ENCODE data around the gene EXD2. TPM values are rescaled to one million over a fixed set of nuclear protein-coding genes. Genes with fewer than 3 reads are reported as not detected.

Gene EXD2
- total RNA-seq, 1 donor, result 13.5 TPM

DNA sequence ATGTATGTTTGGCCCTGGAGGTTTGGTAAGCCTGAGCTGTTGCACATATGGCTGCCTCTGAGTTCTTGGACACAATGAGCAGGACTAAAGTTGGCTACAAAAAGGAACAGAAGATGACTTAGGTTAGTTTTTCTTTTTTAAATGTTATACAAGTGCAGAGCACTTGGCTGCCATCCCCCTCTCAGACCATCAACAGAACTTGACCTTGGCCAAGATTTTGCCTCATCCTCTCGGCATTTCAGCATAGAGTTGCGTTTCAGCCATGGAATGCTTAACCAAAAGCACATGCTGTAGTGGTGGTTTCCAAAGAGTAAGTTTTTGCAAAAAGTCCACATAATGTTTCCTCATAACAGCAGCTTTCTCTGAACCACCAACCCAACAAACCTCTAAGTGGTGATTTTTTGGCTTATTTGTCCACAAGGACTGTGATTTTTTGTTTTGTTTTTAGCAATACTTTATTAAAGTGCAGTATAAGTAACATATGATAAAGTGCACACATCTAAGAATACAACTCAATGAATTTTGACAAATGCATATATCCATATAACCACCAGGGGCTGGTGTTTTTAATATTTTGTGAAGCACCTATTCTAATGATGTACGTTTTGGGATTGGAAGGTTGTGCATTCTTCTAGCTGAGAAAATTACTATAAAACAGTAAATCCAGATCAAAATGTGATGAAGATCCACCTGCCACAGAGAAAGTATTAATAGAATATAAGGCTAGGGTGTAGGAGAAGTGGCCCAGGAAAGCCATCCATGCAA, 56.6 kb downstream of the EXD2 start:
- DNase-seq (ENCODE audit: low read depth in 2 of 3, low spot score in 2 of 3), result no peak

DNA sequence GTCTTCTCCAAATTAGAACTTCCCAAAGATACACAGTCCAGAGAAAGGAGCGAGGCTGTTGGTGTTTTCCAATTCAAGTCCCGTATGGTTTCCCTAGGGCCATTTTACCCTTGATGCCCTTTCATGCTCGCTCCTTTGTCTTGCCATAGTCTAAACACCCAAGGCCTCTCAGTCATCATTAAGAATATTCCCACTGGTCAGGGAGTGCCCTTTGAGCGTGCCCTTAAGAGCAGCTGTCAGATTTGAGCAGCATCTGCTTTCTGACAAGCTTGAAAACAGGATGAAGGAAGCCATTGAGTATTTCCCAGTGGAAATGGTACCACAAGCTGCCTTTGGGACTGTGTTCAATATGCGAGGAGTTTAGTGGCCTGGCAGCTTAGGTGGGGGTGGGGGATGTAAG, 58.3 kb downstream of the EXD2 start:
- no peak for DNase-seq (ENCODE audit: low read depth in 2 of 3, low spot score in 2 of 3)

DNA sequence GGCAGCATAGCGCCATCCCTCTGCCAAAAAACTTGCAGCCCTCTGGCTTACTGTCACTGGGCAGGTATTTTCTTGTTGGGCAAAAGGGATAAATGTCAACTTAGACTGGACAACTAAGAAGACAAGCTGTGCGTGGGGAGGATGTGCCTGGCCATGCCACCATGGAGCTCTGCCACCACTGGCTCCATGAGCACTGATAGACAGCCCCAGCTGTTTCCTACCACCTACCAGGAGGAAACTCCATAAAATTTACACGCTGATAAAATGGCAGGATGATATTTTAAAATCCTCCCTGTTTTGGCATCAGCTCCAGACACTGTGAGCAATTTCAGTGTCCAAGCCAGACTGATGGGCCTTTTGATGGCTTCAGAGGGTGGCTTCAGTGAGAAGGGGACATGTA, 61.6 kb downstream of the EXD2 start:
- DNase-seq (ENCODE audit: low read depth in 2 of 3, low spot score in 2 of 3), result no peak

- no peak for DNase-seq (ENCODE audit: low read depth in 2 of 3, low spot score in 2 of 3)
Observed at GRCh38 chr14:69259168-69259526, 67.8 kb downstream of the EXD2 start.

DNA sequence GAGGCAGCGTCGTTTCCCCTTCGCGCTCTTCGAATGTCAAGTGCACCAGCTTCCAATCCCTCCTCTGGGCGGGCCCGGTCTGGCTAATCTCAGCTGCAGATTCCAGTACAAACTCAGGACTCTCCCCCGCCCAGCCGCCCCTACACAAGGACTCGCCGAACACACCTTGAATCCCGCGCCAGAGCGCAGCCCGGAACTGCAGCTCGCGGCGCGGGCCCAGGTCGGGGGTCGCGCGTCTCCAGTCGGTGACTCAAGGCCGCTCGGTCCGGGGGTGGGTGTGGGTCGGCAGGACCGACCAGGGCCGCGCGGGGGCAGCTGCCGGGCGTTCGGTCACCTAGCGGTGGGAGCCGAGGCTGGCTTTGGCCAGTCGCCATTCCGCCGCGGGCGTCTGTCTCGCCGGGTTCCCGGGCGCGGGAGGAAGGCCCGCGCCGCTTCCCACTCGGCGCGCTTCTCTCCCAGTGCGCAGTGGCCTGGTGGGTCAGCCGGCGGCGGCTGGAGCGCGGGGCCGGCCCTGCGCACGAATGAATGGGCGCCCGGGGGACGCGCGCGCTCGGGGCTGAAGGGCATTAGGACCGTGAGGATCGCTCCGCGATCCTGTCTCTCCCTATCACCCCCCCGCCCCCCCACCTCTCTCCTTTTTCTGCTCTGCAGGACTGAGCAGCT, 68.4 kb downstream of the EXD2 start, which contains the start of gene GALNT16:
Gene GALNT16, plus strand, starts transcription at position 632 of the 663 bp plus-strand sequence. CDS start 133 bp downstream, outside the sequence.
- peak in 1 of 3 donors; percentile 21 for DNase-seq (ENCODE audit: low read depth in 2 of 3, low spot score in 2 of 3)

- peak in 1 of 3 donors; percentile 20 for DNase-seq (ENCODE audit: low read depth in 2 of 3, low spot score in 2 of 3)
Observed at GRCh38 chr14:69260190-69260860, 69.0 kb downstream of the EXD2 start.

DNA sequence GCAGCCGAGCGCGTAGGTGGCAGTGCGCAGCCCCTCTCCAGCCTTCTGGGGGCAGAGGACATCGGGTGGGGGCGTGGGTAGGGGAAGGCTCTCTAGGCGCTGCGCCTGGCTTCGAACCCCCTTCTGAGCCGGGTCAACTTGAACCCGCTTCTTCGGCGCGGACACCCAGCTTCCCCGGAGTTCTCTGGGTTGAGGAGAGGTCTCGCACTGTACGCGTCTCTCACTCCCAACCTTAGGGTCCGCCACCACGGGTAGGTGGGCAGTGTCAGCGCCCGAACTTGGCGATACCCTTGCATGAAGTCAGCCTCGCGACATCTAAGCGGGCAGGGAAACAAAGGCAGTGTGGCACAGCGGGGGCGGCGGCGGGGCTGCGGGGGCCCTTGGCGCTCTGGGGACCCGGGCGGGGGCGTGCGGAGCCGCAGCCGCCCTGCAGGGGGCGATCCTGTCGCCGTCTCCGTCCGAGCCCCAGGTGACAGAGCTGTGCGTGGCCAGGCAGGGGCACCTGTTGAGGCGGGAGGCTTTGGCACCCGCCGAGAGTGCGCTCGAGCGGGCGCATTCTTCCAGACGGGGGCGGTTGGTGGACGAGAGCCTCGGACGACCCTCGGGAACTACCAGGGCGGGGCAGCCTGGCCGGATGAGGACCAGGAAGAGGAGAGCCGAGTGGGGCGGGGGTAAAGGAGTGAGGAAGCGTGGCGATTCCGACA, 69.7 kb downstream of the EXD2 start:
- DNase-seq (ENCODE audit: low read depth in 2 of 3, low spot score in 2 of 3), result peak in 1 of 3 donors; percentile 18

GRCh38 chr14:69261761-69262331, 70.5 kb downstream of the EXD2 start:
- peak in 1 of 3 donors; percentile 11 for DNase-seq (ENCODE audit: low read depth in 2 of 3, low spot score in 2 of 3)

DNA sequence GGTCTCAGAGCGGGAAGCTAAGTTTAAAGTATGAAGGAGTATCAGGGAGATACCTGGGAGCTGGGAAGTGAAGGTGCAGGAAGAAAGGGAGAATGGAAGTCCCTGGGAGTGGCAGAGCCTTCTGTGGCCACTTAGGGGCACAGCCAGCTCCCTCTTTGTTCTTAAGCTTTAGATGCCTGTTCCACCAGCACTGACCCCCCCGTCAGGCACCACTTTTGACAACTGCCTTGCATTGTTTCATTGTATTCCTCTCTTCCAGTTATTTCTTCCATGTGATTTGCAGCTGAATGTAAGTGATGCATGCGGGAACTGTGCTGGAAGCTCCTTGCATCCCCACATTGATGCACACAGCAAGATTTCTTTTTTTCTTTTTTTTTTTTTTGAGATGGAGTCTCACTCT, 71.2 kb downstream of the EXD2 start:
- no peak for DNase-seq (ENCODE audit: low read depth in 2 of 3, low spot score in 2 of 3)

GRCh38 chr14:69263364-69263763, 72.1 kb downstream of the EXD2 start:
- no peak for DNase-seq (ENCODE audit: low read depth in 2 of 3, low spot score in 2 of 3)

GRCh38 chr14:69263771-69264170, 72.5 kb downstream of the EXD2 start:
- DNase-seq (ENCODE audit: low read depth in 2 of 3, low spot score in 2 of 3), result no peak

- DNase-seq (ENCODE audit: low read depth in 2 of 3, low spot score in 2 of 3), result no peak
Observed at GRCh38 chr14:69266572-69267345, 75.5 kb downstream of the EXD2 start.

GRCh38 chr14:69267492-69267891, 76.2 kb downstream of the EXD2 start:
- DNase-seq (ENCODE audit: low read depth in 2 of 3, low spot score in 2 of 3), result no peak

DNA sequence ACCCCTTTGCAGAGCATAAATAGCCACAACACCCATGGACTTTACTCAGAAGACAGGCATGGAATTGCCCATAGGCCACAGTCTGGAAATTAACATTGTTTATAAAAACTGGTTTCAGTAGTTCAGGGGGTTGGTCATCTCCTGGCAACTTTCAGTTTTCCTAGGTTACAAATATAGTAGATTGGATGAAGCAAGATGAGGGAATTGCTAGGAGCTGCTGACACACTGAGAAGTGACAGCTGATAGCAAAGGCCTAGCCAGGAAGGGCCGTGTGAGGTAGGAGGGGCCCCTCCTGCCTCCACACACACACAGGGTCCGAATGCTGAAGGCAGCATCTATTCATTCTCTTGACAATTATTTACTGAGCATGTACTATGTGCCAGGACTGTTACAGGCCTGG, 76.9 kb downstream of the EXD2 start:
- no peak for DNase-seq (ENCODE audit: low read depth in 2 of 3, low spot score in 2 of 3)

- no peak for DNase-seq (ENCODE audit: low read depth in 2 of 3, low spot score in 2 of 3)
Observed at GRCh38 chr14:69268763-69269162, 77.5 kb downstream of the EXD2 start.

GRCh38 chr14:69269381-69269780, 78.1 kb downstream of the EXD2 start:
- no peak for DNase-seq (ENCODE audit: low read depth in 2 of 3, low spot score in 2 of 3)

DNA sequence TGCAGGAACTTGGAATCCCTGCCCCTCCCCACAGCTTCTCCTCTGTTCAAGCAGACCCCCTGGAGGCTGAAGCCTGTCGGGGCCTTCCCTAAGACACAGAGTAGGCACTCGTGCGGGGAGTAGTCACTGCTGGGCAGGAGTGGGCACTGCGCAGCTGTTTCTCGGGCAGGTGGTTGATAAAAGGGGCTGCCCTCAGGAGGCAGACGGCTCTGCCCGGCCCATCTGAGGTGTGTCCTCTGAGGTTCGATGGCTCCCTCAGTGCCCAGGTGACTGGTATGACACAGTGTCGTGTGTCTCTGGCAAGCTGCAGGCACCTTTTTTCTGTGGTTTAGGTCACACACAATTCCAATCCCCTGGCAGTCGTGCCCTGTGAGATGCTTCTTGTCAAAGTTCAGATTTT, 78.8 kb downstream of the EXD2 start:
- DNase-seq (ENCODE audit: low read depth in 2 of 3, low spot score in 2 of 3), result no peak

DNA sequence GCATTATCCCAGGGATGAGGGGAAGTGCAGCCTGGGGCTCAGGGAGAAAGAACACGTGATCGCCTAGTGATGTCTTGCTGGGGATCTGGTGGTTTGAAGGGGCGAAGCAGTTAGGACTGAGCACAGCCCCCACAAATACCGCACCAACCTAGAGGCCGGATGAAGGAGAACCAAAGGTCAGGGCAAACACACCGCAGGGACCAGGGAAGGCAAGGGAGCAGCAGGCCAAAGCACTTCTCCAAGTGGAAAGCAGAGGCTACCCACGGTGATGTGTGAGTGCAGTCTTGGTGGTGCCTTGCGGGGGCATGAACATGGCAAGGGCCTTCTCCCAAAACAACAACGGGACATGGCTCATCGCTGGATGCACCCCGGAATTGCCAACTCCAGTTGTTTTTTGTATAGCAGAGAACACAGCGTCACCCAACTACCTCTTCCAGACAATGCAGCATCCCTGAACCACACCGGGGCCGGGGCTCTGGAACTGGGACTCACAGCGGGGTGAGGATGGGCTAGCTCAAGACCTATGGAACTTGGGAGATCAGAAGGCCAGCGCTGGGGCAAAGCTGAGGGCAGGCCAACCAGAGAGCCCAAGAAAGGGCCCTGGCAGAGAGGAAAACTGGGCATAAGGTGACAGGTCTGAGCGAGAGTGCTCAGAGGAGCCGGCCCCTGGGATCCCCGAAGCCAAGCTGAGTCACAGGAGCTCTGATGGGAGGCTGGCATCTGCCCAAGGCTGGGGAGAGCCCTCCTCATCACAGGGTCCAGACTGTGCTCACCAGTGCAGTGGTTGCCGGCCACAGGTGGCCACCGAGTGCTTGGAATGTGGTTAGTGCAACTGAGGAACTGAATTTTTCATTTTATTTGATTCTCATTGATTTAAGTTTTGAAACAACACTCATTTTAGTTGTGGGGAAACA, 79.8 kb downstream of the EXD2 start:
- no peak for DNase-seq (ENCODE audit: low read depth in 2 of 3, low spot score in 2 of 3)

DNA sequence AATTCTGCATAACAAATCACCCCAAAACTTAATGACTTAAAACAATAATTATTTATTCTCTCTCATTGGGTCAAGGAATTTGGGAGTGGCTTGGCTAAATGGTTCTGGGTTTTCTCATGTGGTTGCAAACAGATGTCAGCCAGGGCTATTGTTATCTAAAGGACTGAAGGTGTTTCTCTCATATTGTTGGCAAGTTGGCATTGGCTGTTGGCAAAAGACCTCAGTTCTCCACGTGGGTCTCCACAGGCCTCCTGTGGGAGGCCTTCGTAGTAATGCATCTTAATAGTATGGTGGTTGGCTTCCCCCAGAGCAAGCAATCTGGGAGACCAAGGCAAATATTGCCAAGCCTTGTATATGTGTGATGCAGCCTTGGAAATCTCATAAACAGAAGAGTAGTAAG, 83.0 kb downstream of the EXD2 start:
- DNase-seq (ENCODE audit: low read depth in 2 of 3, low spot score in 2 of 3), result no peak

Data from hematopoietic multipotent progenitor cell (in vitro differentiated cells).